GM19455 (cell line): ENCODE data around the gene NDUFB5.

Source experiments
- ATAC-seq: cut with Tn5 transposase; IDR thresholded peaks from one replicate; pipeline ENCODE4 v1.9.1; 2021; ENCODE audit not compliant: unreplicated experiment

NDUFB5 gene

GRCh38 chr3:179604321-179605078 lies at the start of gene NDUFB5, which contains the start of gene MRPL47:
NDUFB5 (plus strand) TSS chr3:179604794; CDS start chr3:179604816, 22 bp downstream.
MRPL47 (minus strand) TSS chr3:179604638; CDS start chr3:179604624, 14 bp downstream.
- peak; percentile 97 for ATAC-seq

- no peak for ATAC-seq
Measured at GRCh38 chr3:179558742-179559364, 45.7 kb upstream of the NDUFB5 start.

GRCh38 chr3:179560791-179561190 lies 43.8 kb upstream of the NDUFB5 start:
- no peak for ATAC-seq

- peak; percentile 95 for ATAC-seq
Measured at GRCh38 chr3:179562591-179563270, 41.9 kb upstream of the NDUFB5 start, which contains the start of gene ACTL6A. ACTL6A (plus strand) TSS chr3:179562926; CDS start chr3:179563093, 167 bp downstream.

GRCh38 chr3:179563271-179563783 lies 41.3 kb upstream of the NDUFB5 start:
- ATAC-seq, result peak; percentile 51

GRCh38 chr3:179565496-179565895 lies 39.1 kb upstream of the NDUFB5 start:
- no peak for ATAC-seq

- no peak for ATAC-seq
Measured at GRCh38 chr3:179580992-179581391, 23.6 kb upstream of the NDUFB5 start.

GRCh38 chr3:179589143-179589542 lies 15.5 kb upstream of the NDUFB5 start:
- ATAC-seq, result no peak

GRCh38 chr3:179590669-179591068 lies 13.9 kb upstream of the NDUFB5 start:
- no peak for ATAC-seq

- no peak for ATAC-seq
Measured at GRCh38 chr3:179591313-179591712, 13.3 kb upstream of the NDUFB5 start.

- no peak for ATAC-seq
Measured at GRCh38 chr3:179599531-179599930, 5.1 kb upstream of the NDUFB5 start.

GRCh38 chr3:179603321-179603720 lies 1.3 kb upstream of the NDUFB5 start:
- no peak for ATAC-seq

GRCh38 chr3:179603831-179604230 lies 763 bp upstream of the NDUFB5 start:
- ATAC-seq, result no peak

- ATAC-seq, result no peak
Measured at GRCh38 chr3:179606534-179607085, 2.0 kb downstream of the NDUFB5 start.

GRCh38 chr3:179608931-179609720 lies 4.5 kb downstream of the NDUFB5 start:
- ATAC-seq, result peak; percentile 52

- ATAC-seq, result no peak
Measured at GRCh38 chr3:179610066-179610465, 5.5 kb downstream of the NDUFB5 start.

GRCh38 chr3:179613807-179614206 lies 9.2 kb downstream of the NDUFB5 start:
- no peak for ATAC-seq

GRCh38 chr3:179615458-179616173 lies 11.0 kb downstream of the NDUFB5 start:
- no peak for ATAC-seq

- ATAC-seq, result no peak
Measured at GRCh38 chr3:179622023-179622422, 17.4 kb downstream of the NDUFB5 start.

- no peak for ATAC-seq
Measured at GRCh38 chr3:179624451-179624850, 19.9 kb downstream of the NDUFB5 start.
